ENCODE data around the gene SNCG.

- TF ChIP-seq, protein P1, sequence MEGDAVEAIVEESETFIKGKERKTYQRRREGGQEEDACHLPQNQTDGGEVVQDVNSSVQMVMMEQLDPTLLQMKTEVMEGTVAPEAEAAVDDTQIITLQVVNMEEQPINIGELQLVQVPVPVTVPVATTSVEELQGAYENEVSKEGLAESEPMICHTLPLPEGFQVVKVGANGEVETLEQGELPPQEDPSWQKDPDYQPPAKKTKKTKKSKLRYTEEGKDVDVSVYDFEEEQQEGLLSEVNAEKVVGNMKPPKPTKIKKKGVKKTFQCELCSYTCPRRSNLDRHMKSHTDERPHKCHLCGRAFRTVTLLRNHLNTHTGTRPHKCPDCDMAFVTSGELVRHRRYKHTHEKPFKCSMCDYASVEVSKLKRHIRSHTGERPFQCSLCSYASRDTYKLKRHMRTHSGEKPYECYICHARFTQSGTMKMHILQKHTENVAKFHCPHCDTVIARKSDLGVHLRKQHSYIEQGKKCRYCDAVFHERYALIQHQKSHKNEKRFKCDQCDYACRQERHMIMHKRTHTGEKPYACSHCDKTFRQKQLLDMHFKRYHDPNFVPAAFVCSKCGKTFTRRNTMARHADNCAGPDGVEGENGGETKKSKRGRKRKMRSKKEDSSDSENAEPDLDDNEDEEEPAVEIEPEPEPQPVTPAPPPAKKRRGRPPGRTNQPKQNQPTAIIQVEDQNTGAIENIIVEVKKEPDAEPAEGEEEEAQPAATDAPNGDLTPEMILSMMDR (conservative IDR thresholded peaks at IDR 0.05; ENCODE audit: low read depth in 2 of 2): no peak
- no peak for TF ChIP-seq POLR2AphosphoS5 (IDR thresholded peaks at IDR 0.05; ENCODE audit: low read depth)
- TF ChIP-seq, protein P2, sequence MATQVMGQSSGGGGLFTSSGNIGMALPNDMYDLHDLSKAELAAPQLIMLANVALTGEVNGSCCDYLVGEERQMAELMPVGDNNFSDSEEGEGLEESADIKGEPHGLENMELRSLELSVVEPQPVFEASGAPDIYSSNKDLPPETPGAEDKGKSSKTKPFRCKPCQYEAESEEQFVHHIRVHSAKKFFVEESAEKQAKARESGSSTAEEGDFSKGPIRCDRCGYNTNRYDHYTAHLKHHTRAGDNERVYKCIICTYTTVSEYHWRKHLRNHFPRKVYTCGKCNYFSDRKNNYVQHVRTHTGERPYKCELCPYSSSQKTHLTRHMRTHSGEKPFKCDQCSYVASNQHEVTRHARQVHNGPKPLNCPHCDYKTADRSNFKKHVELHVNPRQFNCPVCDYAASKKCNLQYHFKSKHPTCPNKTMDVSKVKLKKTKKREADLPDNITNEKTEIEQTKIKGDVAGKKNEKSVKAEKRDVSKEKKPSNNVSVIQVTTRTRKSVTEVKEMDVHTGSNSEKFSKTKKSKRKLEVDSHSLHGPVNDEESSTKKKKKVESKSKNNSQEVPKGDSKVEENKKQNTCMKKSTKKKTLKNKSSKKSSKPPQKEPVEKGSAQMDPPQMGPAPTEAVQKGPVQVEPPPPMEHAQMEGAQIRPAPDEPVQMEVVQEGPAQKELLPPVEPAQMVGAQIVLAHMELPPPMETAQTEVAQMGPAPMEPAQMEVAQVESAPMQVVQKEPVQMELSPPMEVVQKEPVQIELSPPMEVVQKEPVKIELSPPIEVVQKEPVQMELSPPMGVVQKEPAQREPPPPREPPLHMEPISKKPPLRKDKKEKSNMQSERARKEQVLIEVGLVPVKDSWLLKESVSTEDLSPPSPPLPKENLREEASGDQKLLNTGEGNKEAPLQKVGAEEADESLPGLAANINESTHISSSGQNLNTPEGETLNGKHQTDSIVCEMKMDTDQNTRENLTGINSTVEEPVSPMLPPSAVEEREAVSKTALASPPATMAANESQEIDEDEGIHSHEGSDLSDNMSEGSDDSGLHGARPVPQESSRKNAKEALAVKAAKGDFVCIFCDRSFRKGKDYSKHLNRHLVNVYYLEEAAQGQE (IDR thresholded peaks at IDR 0.05; ENCODE audit: unreplicated experiment): no peak
- TF ChIP-seq EZH2 (IDR thresholded peaks at IDR 0.05; ENCODE audit: low read depth, unreplicated experiment): no peak
- no peak for TF ChIP-seq STAT1 (IDR thresholded peaks at IDR 0.05; ENCODE audit: unreplicated experiment)
- no peak for TF ChIP-seq EZH2phosphoT487 (IDR thresholded peaks at IDR 0.05; ENCODE audit: unreplicated experiment)
- TF ChIP-seq CREB1 (CRISPR knock-in tag; IDR thresholded peaks at IDR 0.05; ENCODE audit: low read depth): no peak
These were observed 9.1 kb downstream of the SNCG start for GRCh38 chr10:86967481-86967941.
